ENCODE data around the gene LHX1.

Gene LHX1

DNA sequence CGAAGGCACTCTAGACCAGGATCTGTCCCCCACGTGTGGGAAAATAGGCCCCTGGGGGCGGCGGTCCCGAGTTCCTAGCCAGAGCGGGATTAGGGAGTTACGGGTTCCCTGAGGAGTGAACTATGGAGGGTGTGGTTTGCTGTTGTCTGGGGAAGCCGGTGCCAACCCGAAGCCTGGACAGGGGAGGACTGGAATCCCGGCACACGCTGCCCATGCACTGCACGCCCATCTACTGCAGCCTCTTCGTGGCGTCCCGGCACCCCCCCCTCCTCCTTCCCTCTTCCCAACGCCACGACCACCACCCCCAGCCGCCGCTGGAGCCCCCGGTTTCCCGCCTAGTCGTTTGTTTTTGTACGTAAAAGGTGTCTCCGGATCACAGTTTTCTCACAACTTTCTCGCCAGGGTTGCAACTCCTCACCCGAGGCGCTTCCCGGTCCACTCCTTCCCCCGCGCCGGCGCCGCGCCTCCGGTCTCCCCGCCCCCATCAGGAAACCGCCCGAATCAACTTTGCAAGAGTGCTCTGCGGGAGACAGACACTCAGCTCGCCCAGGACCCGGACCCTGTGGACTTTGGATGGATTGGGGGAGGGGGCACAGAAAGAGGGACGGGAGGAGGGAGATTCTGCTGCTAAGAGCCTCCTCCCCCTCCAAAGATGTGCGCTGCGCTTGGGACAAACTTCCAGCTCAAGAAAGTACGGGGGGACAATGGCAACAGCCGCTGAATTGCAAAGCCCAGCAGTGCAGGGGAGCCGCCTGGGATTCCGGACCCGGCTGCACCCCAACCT lies 1.4 kb upstream of the LHX1 start (continued):
- TF ChIP-seq, protein P1, sequence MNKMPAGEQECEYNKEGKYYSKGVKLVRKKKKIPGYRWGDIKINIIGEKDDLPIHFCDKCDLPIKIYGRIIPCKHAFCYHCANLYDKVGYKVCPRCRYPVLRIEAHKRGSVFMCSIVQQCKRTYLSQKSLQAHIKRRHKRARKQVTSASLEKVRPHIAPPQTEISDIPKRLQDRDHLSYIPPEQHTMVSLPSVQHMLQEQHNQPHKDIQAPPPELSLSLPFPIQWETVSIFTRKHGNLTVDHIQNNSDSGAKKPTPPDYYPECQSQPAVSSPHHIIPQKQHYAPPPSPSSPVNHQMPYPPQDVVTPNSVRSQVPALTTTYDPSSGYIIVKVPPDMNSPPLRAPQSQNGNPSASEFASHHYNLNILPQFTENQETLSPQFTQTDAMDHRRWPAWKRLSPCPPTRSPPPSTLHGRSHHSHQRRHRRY (tag by site-specific recombination; IDR thresholded peaks at IDR 0.05) = no peak
- TF ChIP-seq, protein P2, sequence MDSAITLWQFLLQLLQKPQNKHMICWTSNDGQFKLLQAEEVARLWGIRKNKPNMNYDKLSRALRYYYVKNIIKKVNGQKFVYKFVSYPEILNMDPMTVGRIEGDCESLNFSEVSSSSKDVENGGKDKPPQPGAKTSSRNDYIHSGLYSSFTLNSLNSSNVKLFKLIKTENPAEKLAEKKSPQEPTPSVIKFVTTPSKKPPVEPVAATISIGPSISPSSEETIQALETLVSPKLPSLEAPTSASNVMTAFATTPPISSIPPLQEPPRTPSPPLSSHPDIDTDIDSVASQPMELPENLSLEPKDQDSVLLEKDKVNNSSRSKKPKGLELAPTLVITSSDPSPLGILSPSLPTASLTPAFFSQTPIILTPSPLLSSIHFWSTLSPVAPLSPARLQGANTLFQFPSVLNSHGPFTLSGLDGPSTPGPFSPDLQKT (IDR thresholded peaks at IDR 0.05; ENCODE audit: borderline replicate concordance, low read depth, low read length) = no peak
- peak; percentile 54 for TF ChIP-seq KLF1 (tag by site-specific recombination; IDR thresholded peaks at IDR 0.05)
- TF ChIP-seq ZNF626 (tag by site-specific recombination; IDR thresholded peaks at IDR 0.05) = no peak
- TF ChIP-seq ZNF433 (tag by site-specific recombination; IDR thresholded peaks at IDR 0.05; ENCODE audit: low read depth) = no peak
- TF ChIP-seq, protein P3, sequence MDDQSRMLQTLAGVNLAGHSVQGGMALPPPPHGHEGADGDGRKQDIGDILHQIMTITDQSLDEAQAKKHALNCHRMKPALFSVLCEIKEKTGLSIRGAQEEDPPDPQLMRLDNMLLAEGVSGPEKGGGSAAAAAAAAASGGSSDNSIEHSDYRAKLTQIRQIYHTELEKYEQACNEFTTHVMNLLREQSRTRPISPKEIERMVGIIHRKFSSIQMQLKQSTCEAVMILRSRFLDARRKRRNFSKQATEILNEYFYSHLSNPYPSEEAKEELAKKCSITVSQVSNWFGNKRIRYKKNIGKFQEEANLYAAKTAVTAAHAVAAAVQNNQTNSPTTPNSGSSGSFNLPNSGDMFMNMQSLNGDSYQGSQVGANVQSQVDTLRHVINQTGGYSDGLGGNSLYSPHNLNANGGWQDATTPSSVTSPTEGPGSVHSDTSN (CRISPR knock-in tag; IDR thresholded peaks at IDR 0.05) = no peak
- TF ChIP-seq ZBTB7A (tag by site-specific recombination; IDR thresholded peaks at IDR 0.05; ENCODE audit: low read depth) = no peak
- TF ChIP-seq ZNF202 (tag by site-specific recombination; IDR thresholded peaks at IDR 0.05; ENCODE audit: borderline replicate concordance) = no peak
- no peak for TF ChIP-seq ZNF223 (tag by site-specific recombination; IDR thresholded peaks at IDR 0.05)
- TF ChIP-seq ZNF707 (tag by site-specific recombination; IDR thresholded peaks at IDR 0.05) = no peak
- TF ChIP-seq ZNF830 (tag by site-specific recombination; IDR thresholded peaks at IDR 0.05; ENCODE audit: low read depth) = no peak
- no peak for TF ChIP-seq ZBTB17 (tag by site-specific recombination; IDR thresholded peaks at IDR 0.05)
- no peak for TF ChIP-seq ZBTB1 (tag by site-specific recombination; IDR thresholded peaks at IDR 0.05)
- no peak for TF ChIP-seq ZNF121 (tag by site-specific recombination; IDR thresholded peaks at IDR 0.05)
- TF ChIP-seq, protein P4, sequence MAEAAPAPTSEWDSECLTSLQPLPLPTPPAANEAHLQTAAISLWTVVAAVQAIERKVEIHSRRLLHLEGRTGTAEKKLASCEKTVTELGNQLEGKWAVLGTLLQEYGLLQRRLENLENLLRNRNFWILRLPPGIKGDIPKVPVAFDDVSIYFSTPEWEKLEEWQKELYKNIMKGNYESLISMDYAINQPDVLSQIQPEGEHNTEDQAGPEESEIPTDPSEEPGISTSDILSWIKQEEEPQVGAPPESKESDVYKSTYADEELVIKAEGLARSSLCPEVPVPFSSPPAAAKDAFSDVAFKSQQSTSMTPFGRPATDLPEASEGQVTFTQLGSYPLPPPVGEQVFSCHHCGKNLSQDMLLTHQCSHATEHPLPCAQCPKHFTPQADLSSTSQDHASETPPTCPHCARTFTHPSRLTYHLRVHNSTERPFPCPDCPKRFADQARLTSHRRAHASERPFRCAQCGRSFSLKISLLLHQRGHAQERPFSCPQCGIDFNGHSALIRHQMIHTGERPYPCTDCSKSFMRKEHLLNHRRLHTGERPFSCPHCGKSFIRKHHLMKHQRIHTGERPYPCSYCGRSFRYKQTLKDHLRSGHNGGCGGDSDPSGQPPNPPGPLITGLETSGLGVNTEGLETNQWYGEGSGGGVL (tag by site-specific recombination; IDR thresholded peaks at IDR 0.05) = no peak
- no peak for TF ChIP-seq HOXD13 (CRISPR knock-in tag; IDR thresholded peaks at IDR 0.05; ENCODE audit: borderline replicate concordance)
- TF ChIP-seq GLI2 (tag by site-specific recombination; IDR thresholded peaks at IDR 0.05; ENCODE audit: borderline replicate concordance, low read depth) = no peak
- no peak for TF ChIP-seq REPIN1 (tag by site-specific recombination; IDR thresholded peaks at IDR 0.05; ENCODE audit: low read depth)
- TF ChIP-seq, protein P5, sequence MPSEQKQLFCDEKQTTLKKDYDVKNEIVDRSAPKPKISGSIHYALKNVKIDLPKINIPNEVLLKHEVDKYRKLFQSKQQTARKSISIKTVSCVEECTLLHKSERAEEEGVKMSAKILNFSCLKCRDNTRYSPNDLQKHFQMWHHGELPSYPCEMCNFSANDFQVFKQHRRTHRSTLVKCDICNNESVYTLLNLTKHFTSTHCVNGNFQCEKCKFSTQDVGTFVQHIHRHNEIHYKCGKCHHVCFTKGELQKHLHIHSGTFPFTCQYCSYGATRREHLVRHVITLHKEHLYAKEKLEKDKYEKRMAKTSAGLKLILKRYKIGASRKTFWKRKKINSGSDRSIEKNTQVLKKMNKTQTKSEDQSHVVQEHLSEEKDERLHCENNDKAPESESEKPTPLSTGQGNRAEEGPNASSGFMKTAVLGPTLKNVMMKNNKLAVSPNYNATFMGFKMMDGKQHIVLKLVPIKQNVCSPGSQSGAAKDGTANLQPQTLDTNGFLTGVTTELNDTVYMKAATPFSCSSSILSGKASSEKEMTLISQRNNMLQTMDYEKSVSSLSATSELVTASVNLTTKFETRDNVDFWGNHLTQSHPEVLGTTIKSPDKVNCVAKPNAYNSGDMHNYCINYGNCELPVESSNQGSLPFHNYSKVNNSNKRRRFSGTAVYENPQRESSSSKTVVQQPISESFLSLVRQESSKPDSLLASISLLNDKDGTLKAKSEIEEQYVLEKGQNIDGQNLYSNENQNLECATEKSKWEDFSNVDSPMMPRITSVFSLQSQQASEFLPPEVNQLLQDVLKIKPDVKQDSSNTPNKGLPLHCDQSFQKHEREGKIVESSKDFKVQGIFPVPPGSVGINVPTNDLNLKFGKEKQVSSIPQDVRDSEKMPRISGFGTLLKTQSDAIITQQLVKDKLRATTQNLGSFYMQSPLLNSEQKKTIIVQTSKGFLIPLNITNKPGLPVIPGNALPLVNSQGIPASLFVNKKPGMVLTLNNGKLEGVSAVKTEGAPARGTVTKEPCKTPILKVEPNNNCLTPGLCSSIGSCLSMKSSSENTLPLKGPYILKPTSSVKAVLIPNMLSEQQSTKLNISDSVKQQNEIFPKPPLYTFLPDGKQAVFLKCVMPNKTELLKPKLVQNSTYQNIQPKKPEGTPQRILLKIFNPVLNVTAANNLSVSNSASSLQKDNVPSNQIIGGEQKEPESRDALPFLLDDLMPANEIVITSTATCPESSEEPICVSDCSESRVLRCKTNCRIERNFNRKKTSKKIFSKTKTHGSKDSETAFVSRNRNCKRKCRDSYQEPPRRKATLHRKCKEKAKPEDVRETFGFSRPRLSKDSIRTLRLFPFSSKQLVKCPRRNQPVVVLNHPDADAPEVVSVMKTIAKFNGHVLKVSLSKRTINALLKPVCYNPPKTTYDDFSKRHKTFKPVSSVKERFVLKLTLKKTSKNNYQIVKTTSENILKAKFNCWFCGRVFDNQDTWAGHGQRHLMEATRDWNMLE (tag by site-specific recombination; conservative IDR thresholded peaks at IDR 0.05; ENCODE audit: low read depth) = no peak
- TF ChIP-seq, protein P6, sequence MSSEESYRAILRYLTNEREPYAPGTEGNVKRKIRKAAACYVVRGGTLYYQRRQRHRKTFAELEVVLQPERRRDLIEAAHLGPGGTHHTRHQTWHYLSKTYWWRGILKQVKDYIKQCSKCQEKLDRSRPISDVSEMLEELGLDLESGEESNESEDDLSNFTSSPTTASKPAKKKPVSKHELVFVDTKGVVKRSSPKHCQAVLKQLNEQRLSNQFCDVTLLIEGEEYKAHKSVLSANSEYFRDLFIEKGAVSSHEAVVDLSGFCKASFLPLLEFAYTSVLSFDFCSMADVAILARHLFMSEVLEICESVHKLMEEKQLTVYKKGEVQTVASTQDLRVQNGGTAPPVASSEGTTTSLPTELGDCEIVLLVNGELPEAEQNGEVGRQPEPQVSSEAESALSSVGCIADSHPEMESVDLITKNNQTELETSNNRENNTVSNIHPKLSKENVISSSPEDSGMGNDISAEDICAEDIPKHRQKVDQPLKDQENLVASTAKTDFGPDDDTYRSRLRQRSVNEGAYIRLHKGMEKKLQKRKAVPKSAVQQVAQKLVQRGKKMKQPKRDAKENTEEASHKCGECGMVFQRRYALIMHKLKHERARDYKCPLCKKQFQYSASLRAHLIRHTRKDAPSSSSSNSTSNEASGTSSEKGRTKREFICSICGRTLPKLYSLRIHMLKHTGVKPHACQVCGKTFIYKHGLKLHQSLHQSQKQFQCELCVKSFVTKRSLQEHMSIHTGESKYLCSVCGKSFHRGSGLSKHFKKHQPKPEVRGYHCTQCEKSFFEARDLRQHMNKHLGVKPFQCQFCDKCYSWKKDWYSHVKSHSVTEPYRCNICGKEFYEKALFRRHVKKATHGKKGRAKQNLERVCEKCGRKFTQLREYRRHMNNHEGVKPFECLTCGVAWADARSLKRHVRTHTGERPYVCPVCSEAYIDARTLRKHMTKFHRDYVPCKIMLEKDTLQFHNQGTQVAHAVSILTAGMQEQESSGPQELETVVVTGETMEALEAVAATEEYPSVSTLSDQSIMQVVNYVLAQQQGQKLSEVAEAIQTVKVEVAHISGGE (tag by site-specific recombination; conservative IDR thresholded peaks at IDR 0.05; ENCODE audit: low read depth) = peak; percentile 30; the same call in 1 of the 2 replicates
- TF ChIP-seq ZNF560 (tag by site-specific recombination; IDR thresholded peaks at IDR 0.05; ENCODE audit: borderline replicate concordance) = no peak
- no peak for TF ChIP-seq OSR2 (tag by site-specific recombination; IDR thresholded peaks at IDR 0.05)
- TF ChIP-seq, protein P7, sequence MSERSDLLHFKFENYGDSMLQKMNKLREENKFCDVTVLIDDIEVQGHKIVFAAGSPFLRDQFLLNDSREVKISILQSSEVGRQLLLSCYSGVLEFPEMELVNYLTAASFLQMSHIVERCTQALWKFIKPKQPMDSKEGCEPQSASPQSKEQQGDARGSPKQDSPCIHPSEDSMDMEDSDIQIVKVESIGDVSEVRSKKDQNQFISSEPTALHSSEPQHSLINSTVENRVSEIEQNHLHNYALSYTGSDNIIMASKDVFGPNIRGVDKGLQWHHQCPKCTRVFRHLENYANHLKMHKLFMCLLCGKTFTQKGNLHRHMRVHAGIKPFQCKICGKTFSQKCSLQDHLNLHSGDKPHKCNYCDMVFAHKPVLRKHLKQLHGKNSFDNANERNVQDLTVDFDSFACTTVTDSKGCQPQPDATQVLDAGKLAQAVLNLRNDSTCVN (tag by site-specific recombination; optimal IDR thresholded peaks at IDR 0.05) = no peak

Data from HEK293 (cell line).